Chondrocyte (in vitro differentiated cells): Measurements from ENCODE around the gene C1QL2. TPM values are rescaled to one million over a fixed set of nuclear protein-coding genes. Genes with fewer than 3 reads are reported as not detected.

Source experiments
- DNase-seq: peaks from one replicate; pipeline ENCODE4 v3.0.0; 2021; ENCODE audit warnings: mixed read lengths, low spot score
- H3K27ac Mint-ChIP-seq: one replicate; pipeline ENCODE4 v1.8.0; 2021; ENCODE audit warnings: mild to moderate bottlenecking, moderate library complexity, mixed read lengths; ENCODE audit not compliant: unreplicated experiment
- H3K27me3 Mint-ChIP-seq: 2 replicates; pipeline ENCODE4 v1.8.0; 2021; ENCODE audit warnings: low read depth, mixed read lengths
- H3K36me3 Mint-ChIP-seq: 2 replicates; pipeline ENCODE4 v1.8.0; 2021; ENCODE audit warnings: low read depth, mixed read lengths
- H3K4me1 Mint-ChIP-seq: 2 replicates; pipeline ENCODE4 v1.8.0; 2021; ENCODE audit warnings: low read depth, mild to moderate bottlenecking, mixed read lengths
- H3K4me3 Mint-ChIP-seq: one replicate; pipeline ENCODE4 v1.8.0; 2021; ENCODE audit warnings: mild to moderate bottlenecking, moderate library complexity, mixed read lengths; ENCODE audit not compliant: unreplicated experiment
- H3K9me3 Mint-ChIP-seq: 2 replicates; pipeline ENCODE4 v1.8.0; 2021; ENCODE audit warnings: low read depth, mixed read lengths
- total RNA-seq: library from RNA; stranded (reverse); gene quantifications from 3 replicates; pipeline ENCODE4 v1.2.1, GENCODE V29; 2021
- TF ChIP-seq, protein P1 (sequence below): fragments of 200-600 bp; sonication (generic); IDR thresholded peaks from 2 replicates; pipeline ENCODE4 v1.5.0; 2021; ENCODE audit warnings: antibody characterized with exemption, mild to moderate bottlenecking, moderate library complexity

The C1QL2 gene
- total RNA-seq, 1 donor from 2014 or later = not detected

GRCh38 chr2:119112230-119112629, 46.3 kb downstream of the C1QL2 start:
- Mint-ChIP-seq H3K36me3 (no peaks in the 10 kb centered on the region), H3K27me3 (peaks cover 48% of the 10 kb centered on the region), H3K9me3 (peaks cover 9% of the 10 kb centered on the region), H3K4me1 (no peaks in the 10 kb centered on the region), H3K27ac (no peak overlapping the region), H3K4me3 (no peak overlapping the region)
- TF ChIP-seq, protein P1, sequence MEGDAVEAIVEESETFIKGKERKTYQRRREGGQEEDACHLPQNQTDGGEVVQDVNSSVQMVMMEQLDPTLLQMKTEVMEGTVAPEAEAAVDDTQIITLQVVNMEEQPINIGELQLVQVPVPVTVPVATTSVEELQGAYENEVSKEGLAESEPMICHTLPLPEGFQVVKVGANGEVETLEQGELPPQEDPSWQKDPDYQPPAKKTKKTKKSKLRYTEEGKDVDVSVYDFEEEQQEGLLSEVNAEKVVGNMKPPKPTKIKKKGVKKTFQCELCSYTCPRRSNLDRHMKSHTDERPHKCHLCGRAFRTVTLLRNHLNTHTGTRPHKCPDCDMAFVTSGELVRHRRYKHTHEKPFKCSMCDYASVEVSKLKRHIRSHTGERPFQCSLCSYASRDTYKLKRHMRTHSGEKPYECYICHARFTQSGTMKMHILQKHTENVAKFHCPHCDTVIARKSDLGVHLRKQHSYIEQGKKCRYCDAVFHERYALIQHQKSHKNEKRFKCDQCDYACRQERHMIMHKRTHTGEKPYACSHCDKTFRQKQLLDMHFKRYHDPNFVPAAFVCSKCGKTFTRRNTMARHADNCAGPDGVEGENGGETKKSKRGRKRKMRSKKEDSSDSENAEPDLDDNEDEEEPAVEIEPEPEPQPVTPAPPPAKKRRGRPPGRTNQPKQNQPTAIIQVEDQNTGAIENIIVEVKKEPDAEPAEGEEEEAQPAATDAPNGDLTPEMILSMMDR = no peak
- no peak for DNase-seq

DNA sequence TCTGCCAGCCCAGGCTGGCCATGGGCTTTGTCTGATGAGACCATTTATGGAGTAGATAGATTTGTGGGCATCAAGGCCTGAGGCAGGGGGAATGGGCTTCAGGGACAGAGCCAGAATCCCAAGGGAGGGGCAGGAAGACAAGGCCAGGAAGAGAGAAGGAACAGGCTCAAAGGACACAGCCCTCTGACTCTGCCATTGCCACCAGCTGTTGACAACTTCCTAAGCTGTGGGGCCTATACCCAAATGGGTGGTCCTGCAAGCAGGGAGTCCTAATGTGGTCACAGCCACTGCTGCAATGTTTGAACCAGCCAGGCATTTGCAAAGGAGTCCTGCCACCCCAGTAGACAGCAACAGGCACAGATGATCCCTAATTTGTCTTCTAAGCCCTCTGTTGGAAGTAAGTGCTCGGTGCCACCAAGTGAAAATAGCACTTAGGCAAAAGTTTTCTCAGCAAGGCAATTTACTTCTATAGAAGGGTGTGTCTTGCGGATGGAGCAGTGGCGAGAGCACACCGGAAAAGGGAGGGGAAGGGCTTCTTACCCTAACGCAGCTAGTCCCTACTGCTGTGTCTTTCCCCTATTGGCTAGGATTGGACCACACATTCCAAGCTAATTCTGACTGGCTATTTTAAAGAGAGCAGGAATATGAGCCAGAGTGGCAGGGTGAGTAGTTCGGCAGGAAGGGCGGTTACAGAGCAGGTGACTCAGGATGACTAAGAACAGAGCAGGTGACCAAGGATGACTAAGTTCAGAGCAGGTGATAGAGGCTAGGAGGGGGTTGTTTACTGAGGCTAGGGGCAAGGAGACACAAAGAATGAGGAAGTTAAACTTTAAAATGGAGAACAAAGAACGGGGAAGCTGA, 47.2 kb downstream of the C1QL2 start:
- DNase-seq = no peak
- Mint-ChIP-seq H3K27me3 (peaks cover 43% of the 10 kb centered on the region), H3K27ac (no peak overlapping the region), H3K4me1 (no peaks in the 10 kb centered on the region), H3K36me3 (no peaks in the 10 kb centered on the region), H3K4me3 (no peak overlapping the region), H3K9me3 (peaks cover 9% of the 10 kb centered on the region)
- TF ChIP-seq, protein P1 = no peak

DNA sequence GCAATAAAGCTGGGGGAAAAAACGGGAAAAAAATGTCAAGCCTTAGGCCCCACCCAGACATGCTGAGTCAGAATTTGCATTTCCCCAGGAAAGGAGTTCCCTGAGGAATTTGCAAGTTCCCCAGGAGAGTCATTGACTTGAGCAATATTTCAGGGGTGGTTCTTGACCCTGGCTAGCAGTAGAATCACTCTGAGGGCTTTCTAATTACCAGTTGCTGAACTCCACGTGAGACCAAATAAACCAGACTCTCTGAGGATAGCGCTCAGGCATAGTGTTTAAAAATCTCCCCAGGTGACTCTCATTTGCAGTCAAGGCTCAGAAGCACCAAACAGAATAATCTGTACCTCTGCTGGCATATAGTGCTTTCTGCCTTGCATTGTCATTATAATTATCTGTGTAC, 48.7 kb downstream of the C1QL2 start:
- no peaks in the 10 kb centered on the region for H3K36me3 Mint-ChIP-seq
- no peak overlapping the region for H3K27ac Mint-ChIP-seq
- peaks cover 33% of the 10 kb centered on the region for H3K27me3 Mint-ChIP-seq
- TF ChIP-seq, protein P1 = no peak
- no peak for DNase-seq
- peaks cover 9% of the 10 kb centered on the region for H3K9me3 Mint-ChIP-seq
- no peak overlapping the region for H3K4me3 Mint-ChIP-seq
- H3K4me1 Mint-ChIP-seq = no peaks in the 10 kb centered on the region

DNA sequence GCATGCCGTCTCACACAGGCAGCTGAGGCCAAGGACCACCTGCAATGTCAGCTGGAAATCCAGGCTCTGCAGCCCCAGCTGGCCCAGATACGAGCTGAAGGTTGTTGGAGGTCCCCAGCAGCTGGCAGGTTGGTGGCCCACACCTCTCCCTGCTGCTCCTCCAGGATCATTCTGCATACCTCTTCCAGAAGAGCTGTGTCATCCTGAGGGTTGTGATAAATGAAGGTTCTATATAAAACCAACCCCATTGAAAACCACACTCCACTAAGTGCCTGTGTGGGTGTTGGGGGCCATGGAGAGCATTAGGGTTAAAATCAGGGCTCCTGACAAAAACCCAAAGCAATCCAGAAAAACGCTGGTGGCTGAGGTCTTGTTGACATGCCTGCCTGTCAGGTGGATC, 50.4 kb downstream of the C1QL2 start:
- TF ChIP-seq, protein P1 = no peak

GRCh38 chr2:119106301-119106897, 52.2 kb downstream of the C1QL2 start:
- H3K27ac Mint-ChIP-seq = no peak overlapping the region
- H3K4me1 Mint-ChIP-seq = no peaks in the 10 kb centered on the region
- peaks cover 24% of the 10 kb centered on the region for H3K9me3 Mint-ChIP-seq
- H3K36me3 Mint-ChIP-seq = no peaks in the 10 kb centered on the region
- DNase-seq = no peak
- TF ChIP-seq, protein P1 = no peak
- no peak overlapping the region for H3K4me3 Mint-ChIP-seq
- peaks cover 11% of the 10 kb centered on the region for H3K27me3 Mint-ChIP-seq

More for the DNA sequence above, 50.4 kb downstream of the C1QL2 start:
- Mint-ChIP-seq H3K36me3 (no peaks in the 10 kb centered on the region), H3K9me3 (peaks cover 22% of the 10 kb centered on the region), H3K4me1 (no peaks in the 10 kb centered on the region), H3K27ac (no peak overlapping the region), H3K4me3 (no peak overlapping the region), H3K27me3 (peaks cover 22% of the 10 kb centered on the region)
- no peak for DNase-seq

Other genes with a start within 250 kb of the C1QL2 start
- gene MARCO, start 216.6 kb downstream of the C1QL2 start, total RNA-seq = not detected in 3 replicates
- gene STEAP3, start 65.1 kb upstream of the C1QL2 start, total RNA-seq = 44.6 to 151 TPM (median 46.6 TPM) in 3 replicates
- gene C2orf76, start 208.1 kb upstream of the C1QL2 start, total RNA-seq = 9.6 to 13.6 TPM (median 11.0 TPM) in 3 replicates
- 72.9 to 73.8 TPM (median 73.8 TPM) in 3 replicates for gene DBI, start 208.2 kb upstream of the C1QL2 start, total RNA-seq